ENCODE measurements around the gene DSTYK.
"Not testable (repeated sequence)": the region's sequence is repeated elsewhere in the genome, so short reads cannot be mapped to it uniquely, and the experiment has no call there.

DSTYK gene

GRCh38 chr1:205240569-205240968 is 29.1 kb upstream of the DSTYK start:
- no peak for TF ChIP-seq CTCF (conservative IDR thresholded peaks at IDR 0.05; ENCODE audit: low read length)
- DNase-seq (ENCODE audit: low read depth), result no peak
- H3K4me3 ChIP-seq (ENCODE audit: low read length), result no peak overlapping the region

GRCh38 chr1:205240118-205240517 is 28.6 kb upstream of the DSTYK start:
- DNase-seq (ENCODE audit: low read depth), result no peak
- no peak overlapping the region for H3K4me3 ChIP-seq (ENCODE audit: low read length)
- TF ChIP-seq CTCF (conservative IDR thresholded peaks at IDR 0.05; ENCODE audit: low read length), result no peak

- no peak overlapping the region for H3K4me3 ChIP-seq (ENCODE audit: low read length)
- no peak for TF ChIP-seq CTCF (conservative IDR thresholded peaks at IDR 0.05; ENCODE audit: low read length)
- DNase-seq (ENCODE audit: low read depth), result no peak
Observed at GRCh38 chr1:205239078-205239477, 27.6 kb upstream of the DSTYK start.

- DNase-seq (ENCODE audit: low read depth), result no peak
- no peak for TF ChIP-seq CTCF (conservative IDR thresholded peaks at IDR 0.05; ENCODE audit: low read length)
- H3K4me3 ChIP-seq (ENCODE audit: low read length), result no peak overlapping the region
Observed at GRCh38 chr1:205237526-205238484, 26.3 kb upstream of the DSTYK start.

- no peak for DNase-seq (ENCODE audit: low read depth)
- no peak for TF ChIP-seq CTCF (conservative IDR thresholded peaks at IDR 0.05; ENCODE audit: low read length)
- H3K4me3 ChIP-seq (ENCODE audit: low read length), result no peak overlapping the region
Observed at GRCh38 chr1:205236951-205237475, 25.5 kb upstream of the DSTYK start.

- no peak for DNase-seq (ENCODE audit: low read depth)
- no peak for TF ChIP-seq CTCF (conservative IDR thresholded peaks at IDR 0.05; ENCODE audit: low read length)
- no peak overlapping the region for H3K4me3 ChIP-seq (ENCODE audit: low read length)
Observed at GRCh38 chr1:205236526-205236925, 25.0 kb upstream of the DSTYK start.

GRCh38 chr1:205235951-205236350 is 24.4 kb upstream of the DSTYK start:
- H3K4me3 ChIP-seq (ENCODE audit: low read length), result no peak overlapping the region
- TF ChIP-seq CTCF (conservative IDR thresholded peaks at IDR 0.05; ENCODE audit: low read length), result no peak
- no peak for DNase-seq (ENCODE audit: low read depth)

GRCh38 chr1:205233986-205234385 is 22.5 kb upstream of the DSTYK start:
- not testable (repeated sequence) for DNase-seq (ENCODE audit: low read depth); H3K4me3 ChIP-seq (ENCODE audit: low read length)
